COLO668 (cell line): Measurements from ENCODE around the gene SYNGR2.
A peak's percentile ranks its signal among the peaks of the same experiment; 100 is the strongest.

Experiments
- DNase-seq: peaks from one replicate; lab custom pipeline; 2025; ENCODE audit not compliant: unreplicated experiment; lab: John Stamatoyannopoulos, UW

The SYNGR2 gene

DNA sequence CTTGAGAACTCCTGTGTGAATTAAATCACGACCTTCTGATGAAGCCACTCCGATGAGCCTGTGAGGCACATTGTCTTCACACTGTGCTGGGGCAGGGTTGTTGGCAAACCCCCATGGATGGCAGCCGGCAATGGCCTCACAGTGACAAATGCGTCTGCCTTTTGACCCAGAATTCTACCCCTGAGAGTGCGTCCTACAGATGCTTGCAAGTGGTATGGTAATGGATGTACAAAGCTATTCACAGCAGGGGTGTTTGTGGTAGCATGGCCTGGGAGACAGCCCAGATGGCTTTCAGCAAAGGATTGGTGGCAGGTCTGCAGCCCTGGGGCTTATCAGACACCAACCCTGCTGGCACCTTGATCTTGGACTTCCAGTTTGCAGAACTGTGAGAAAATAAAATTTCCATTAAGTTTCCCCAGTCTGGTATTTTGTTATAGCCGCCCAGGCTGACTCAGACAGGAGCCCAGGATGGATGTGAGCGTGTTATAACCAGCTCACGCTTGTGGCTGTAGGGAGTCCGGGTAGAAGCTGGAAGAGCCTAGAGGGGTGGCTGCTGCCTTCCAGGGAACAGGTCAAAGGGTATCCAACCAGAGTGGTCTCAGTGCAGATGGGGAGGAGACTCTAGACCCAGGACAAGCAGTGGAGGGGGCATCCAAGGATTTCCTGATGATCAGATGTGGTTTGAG lies 28.9 kb downstream of the SYNGR2 start:
- no peak for DNase-seq

DNA sequence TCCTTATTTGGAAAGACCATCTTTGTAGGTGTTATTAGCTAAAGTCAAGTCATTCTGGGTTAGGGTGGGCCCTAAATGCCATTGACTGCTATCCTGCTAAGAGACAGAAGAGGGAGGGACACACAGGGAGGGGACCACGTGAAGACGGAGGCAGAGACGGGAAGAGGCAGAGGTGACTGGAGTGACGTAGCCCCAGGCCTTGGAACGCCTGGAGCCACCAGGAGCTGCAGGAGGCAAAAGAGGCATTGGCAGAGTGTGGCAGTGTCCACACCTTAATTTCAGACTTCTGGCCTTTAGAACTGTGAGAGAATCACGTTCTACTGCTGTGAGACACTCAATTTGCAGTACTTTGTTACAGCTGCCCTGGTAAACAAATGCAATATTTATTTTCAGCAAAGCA lies 32.1 kb downstream of the SYNGR2 start:
- no peak for DNase-seq

DNA sequence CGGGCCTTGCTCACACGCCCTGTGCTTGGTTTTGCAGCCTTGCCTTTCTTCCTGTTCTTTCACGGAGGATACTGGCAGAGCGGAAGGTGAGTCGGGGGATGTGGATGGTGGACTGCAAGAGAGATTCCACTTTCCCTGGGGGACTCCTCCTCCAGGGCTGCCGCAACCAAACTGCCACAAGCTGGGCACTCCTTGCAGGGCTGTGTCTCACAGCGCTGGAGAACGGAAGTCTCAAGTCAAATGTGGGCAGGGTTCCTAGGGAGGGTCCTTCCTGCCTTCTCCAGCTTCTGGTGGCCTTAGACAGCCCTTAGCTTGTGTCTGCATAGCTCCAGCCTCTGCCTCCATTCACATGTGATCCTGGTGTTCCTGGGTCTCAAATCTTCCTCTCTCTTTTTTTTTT lies 34.3 kb downstream of the SYNGR2 start:
- no peak for DNase-seq

DNA sequence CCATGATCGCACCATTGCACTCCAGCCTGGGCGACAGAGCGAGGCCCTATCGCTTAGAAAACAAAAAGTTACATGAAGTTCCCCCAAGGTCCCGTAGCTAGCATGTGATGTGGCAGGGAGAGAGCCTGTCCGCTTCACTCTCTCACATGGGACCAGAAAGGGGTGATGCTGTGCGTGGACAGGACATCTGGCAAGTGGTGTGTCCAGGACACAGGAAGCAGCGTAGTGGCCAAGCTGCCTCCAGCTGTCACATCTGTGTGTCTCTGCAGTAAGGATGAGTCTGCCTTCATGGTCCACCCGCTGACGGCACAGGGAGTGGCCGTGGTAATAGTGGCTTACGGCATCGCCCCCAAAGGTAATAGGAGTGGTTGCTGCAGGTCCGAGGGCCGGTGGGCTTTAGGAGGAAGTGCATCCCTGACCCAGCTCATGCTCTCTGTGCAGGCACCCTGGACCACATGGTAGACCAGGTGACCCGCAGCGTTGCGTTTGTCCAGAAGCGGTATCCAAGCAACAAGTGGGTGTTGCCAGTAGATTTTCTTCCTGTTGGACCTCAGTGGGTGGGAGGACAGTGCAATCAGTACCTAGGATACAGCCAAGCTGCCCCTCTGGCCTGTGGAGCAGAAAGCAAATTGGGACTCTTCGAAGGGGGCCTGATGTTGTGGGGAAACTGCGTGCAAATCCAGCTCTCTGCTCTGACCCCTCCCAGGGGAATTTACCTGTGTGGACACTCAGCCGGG lies 36.2 kb downstream of the SYNGR2 start:
- no peak for DNase-seq

DNA sequence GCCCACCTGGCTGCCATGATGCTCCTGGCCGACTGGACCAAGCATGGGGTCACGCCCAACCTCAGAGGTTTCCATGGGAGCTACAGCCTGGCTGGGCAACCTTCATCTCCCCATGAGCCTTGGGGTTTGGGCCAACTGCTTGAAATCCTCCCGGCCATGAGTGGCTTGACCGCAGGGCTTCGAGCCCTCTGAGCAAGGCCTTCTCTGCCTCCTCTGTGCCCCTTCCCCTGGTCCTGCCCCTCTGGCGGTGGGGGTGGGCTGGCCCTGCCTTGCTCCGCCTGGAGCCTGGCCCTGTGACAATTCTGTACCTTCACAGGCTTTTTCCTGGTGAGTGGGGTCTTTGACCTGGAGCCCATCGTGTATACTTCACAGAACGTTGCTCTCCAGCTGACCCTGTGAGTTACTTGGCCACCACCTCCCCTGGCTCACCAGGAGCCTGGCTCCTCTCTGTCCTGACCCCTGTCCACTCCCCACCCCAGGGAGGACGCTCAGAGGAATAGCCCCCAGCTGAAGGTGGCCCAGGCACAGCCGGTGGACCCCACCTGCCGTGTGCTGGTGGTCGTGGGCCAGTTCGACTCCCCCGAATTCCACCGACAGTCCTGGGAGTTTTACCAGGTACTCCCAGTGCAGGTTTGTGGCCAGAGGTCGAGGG lies 36.9 kb downstream of the SYNGR2 start:
- DNase-seq: no peak

DNA sequence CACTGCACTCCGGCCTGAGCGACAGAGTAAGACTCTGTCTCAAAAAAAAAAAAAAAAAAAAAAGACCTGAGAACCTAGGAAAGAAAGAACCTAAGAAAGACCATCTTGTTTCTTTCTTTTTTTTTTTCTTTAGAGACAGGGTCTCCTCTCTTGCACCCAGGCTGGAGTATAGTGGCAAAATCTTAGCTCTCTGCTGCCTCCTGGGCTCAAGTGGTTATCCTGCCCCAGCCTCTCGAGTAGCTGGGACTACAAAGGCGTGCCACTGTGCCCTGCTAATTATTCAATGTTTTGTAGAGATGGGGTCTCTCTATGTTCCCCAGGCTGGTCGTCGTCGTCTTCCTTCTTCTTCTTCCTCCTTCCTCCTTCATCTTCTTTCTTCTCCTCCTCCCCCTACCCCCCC lies 37.9 kb downstream of the SYNGR2 start:
- no peak for DNase-seq

DNA sequence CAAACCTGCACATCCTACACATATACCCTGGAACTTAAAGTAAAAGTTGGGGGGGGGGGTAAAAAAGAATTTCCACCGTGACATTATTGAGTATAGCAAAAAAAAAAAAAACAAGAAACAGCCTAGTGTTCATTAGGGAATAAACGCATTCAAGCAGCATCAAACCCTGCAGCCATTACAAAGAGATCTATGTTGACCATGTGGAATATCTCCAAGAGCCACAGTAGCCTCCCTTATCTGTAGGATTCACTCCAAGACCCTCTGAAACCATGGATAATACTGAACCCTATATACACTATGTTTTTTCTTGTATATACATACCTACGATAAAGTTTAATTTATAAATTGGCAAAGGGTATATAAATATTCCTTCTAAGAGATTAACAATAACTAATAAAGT lies 40.1 kb downstream of the SYNGR2 start:
- DNase-seq: no peak

DNA sequence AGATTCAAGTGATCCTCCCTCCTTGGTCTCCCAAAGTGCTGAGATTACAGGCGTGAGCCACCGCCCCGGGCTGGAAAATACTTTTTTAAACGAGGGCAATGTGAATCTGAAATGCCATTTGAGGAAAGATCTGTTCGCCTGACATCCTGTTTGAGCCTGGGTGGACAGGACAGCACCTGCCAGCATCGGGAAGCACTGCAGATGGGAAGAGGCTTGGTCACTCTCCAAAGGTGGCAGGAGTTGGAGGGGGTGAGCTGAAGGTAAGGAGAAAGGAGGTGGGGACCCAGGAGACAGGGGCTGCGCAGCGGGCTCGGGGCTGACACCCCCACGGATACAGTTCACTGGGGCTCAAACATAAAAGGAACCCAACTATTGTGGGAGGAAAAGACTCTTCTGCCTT lies 41.7 kb downstream of the SYNGR2 start:
- no peak for DNase-seq

DNA sequence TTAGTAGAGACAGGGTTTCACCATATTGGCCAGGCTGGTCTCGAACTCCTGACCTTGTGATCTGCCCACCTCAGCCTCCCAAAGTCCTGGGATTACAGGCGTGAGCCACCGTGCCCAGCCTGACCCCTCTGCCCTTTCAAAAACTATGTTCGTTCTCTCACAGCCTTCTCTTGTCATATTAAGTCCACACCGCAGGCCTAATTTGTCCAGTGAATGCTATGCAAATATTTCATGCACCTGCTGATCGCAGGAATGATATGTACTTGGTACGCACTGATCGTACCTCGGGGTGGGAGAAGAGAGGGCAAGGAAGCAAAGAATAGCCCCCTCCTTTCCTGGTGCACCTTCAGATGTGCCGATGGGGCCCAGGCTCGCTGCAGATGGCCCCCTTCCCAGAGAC lies 42.7 kb downstream of the SYNGR2 start:
- DNase-seq: no peak

DNA sequence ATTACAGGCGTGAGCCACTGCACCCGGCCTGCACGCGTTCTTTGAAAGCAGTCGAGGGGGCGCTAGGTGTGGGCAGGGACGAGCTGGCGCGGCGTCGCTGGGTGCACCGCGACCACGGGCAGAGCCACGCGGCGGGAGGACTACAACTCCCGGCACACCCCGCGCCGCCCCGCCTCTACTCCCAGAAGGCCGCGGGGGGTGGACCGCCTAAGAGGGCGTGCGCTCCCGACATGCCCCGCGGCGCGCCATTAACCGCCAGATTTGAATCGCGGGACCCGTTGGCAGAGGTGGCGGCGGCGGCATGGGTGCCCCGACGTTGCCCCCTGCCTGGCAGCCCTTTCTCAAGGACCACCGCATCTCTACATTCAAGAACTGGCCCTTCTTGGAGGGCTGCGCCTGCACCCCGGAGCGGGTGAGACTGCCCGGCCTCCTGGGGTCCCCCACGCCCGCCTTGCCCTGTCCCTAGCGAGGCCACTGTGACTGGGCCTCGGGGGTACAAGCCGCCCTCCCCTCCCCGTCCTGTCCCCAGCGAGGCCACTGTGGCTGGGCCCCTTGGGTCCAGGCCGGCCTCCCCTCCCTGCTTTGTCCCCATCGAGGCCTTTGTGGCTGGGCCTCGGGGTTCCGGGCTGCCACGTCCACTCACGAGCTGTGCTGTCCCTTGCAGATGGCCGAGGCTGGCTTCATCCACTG lies 45.8 kb downstream of the SYNGR2 start, which contains the start of gene BIRC5:
BIRC5 (plus strand) TSS at position 238 of the 690 bp plus-strand sequence; CDS start at position 302, 64 bp downstream.
- DNase-seq: peak; percentile 92

DNA sequence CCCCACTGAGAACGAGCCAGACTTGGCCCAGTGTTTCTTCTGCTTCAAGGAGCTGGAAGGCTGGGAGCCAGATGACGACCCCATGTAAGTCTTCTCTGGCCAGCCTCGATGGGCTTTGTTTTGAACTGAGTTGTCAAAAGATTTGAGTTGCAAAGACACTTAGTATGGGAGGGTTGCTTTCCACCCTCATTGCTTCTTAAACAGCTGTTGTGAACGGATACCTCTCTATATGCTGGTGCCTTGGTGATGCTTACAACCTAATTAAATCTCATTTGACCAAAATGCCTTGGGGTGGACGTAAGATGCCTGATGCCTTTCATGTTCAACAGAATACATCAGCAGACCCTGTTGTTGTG lies 46.3 kb downstream of the SYNGR2 start:
- no peak for DNase-seq

DNA sequence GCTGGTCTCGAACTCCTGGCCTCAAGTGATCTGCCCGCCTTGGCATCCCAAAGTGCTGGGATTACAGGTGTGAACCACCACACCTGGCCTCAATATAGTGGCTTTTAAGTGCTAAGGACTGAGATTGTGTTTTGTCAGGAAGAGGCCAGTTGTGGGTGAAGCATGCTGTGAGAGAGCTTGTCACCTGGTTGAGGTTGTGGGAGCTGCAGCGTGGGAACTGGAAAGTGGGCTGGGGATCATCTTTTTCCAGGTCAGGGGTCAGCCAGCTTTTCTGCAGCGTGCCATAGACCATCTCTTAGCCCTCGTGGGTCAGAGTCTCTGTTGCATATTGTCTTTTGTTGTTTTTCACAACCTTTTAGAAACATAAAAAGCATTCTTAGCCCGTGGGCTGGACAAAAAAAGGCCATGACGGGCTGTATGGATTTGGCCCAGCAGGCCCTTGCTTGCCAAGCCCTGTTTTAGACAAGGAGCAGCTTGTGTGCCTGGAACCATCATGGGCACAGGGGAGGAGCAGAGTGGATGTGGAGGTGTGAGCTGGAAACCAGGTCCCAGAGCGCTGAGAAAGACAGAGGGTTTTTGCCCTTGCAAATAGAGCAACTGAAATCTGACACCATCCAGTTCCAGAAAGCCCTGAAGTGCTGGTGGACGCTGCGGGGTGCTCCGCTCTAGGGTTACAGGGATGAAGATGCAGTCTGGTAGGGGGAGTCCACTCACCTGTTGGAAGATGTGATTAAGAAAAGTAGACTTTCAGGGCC lies 51.2 kb downstream of the SYNGR2 start:
- no peak for DNase-seq
